ENCODE data around the gene COLEC11. TPM values are rescaled to one million over a fixed set of nuclear protein-coding genes. Genes with fewer than 3 reads are reported as not detected.

The COLEC11 gene
- polyA plus RNA-seq, 1 experiment = 0.15 TPM

- ChIA-PET CTCF (no interaction called here), POLR2A (no interaction called here)
- H3K27me3 ChIP-seq (ENCODE audit: control insufficient read depth, insufficient read depth, low read length) = no peaks in the 10 kb centered on the region; the same call in 1 of the 2 replicates
- no peak for DNase-seq (ENCODE audit: low read depth)
- TF ChIP-seq CTCF (IDR thresholded peaks at IDR 0.05; ENCODE audit: insufficient read depth, low read depth, low read length) = no peak
- H3K36me3 ChIP-seq (ENCODE audit: control insufficient read depth, insufficient read depth, low read length) = no peaks in the 10 kb centered on the region
- no peak overlapping the region for H3K4me3 ChIP-seq (ENCODE audit: low read depth, low read length)
Observed at GRCh38 chr2:3669656-3670055, 74.7 kb downstream of the COLEC11 start.

DNA sequence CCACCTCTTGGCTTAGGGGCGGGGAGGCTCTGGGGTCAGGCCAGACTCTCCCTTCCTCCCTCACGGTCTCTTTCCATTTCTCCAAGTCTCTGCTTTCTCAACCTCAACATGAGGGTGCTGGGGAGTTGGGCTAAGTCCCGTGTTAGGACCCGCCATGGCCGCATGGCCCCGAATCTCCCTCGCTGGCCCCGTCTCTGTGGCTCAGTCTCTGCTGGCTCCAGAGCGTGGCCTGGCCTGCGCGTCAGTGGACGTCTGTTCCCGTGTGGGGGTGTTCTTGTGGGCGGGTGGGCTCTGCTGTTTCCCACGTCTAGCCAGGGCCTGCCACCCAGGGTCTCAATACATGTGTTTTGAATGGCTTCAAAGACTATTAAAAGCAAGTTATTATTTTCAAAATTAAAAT lies 75.5 kb downstream of the COLEC11 start:
- Histone ChIP-seq H3K4me3 (ENCODE audit: low read depth, low read length) (no peak overlapping the region), H3K27me3 (ENCODE audit: control insufficient read depth, insufficient read depth, low read length) (no peaks in the 10 kb centered on the region), H3K36me3 (ENCODE audit: control insufficient read depth, insufficient read depth, low read length) (no peaks in the 10 kb centered on the region)
- no peak for DNase-seq (ENCODE audit: low read depth)
- no peak for TF ChIP-seq CTCF (IDR thresholded peaks at IDR 0.05; ENCODE audit: insufficient read depth, low read depth, low read length)
- POLR2A ChIA-PET = no interaction called here
- CTCF ChIA-PET = no interaction called here

DNA sequence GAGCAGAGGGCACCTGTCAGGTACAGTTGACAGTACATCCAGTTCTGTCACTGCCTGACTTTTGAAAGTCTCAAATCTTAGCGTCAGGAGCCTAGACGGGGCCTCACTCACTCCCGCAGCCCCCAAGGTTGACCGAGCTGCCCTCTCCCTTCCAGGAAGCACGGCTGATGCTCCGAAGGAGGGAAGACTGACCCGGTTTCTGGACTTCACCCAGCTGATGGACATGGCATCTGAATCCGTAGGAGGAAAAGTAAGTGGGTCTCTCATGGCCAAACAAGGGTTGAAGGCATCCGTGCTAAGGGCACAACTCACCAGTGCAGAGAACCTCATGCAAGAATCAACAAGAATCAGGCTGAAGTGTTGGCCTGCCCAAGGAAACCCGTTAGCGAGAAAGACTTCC lies 76.0 kb downstream of the COLEC11 start:
- Histone ChIP-seq H3K4me3 (ENCODE audit: low read depth, low read length) (no peak overlapping the region), H3K36me3 (ENCODE audit: control insufficient read depth, insufficient read depth, low read length) (no peaks in the 10 kb centered on the region), H3K27me3 (ENCODE audit: control insufficient read depth, insufficient read depth, low read length) (no peaks in the 10 kb centered on the region)
- ChIA-PET POLR2A (no interaction called here), CTCF (no interaction called here)
- DNase-seq (ENCODE audit: low read depth) = no peak
- no peak for TF ChIP-seq CTCF (IDR thresholded peaks at IDR 0.05; ENCODE audit: insufficient read depth, low read depth, low read length)

GRCh38 chr2:3672861-3673678 lies 78.2 kb downstream of the COLEC11 start:
- ChIA-PET POLR2A (no interaction called here), CTCF (no interaction called here)
- Histone ChIP-seq H3K4me3 (ENCODE audit: low read depth, low read length) (no peak overlapping the region), H3K27me3 (ENCODE audit: control insufficient read depth, insufficient read depth, low read length) (no peaks in the 10 kb centered on the region), H3K36me3 (ENCODE audit: control insufficient read depth, insufficient read depth, low read length) (no peaks in the 10 kb centered on the region)
- no peak for TF ChIP-seq CTCF (IDR thresholded peaks at IDR 0.05; ENCODE audit: insufficient read depth, low read depth, low read length)
- no peak for DNase-seq (ENCODE audit: low read depth)

GRCh38 chr2:3674066-3674845 lies 79.3 kb downstream of the COLEC11 start:
- CTCF ChIA-PET = no interaction called here
- TF ChIP-seq CTCF (IDR thresholded peaks at IDR 0.05; ENCODE audit: insufficient read depth, low read depth, low read length) = no peak
- H3K27me3 ChIP-seq (ENCODE audit: control insufficient read depth, insufficient read depth, low read length) = no peaks in the 10 kb centered on the region
- DNase-seq (ENCODE audit: low read depth) = no peak
- H3K4me3 ChIP-seq (ENCODE audit: low read depth, low read length) = no peak overlapping the region
- no peaks in the 10 kb centered on the region for H3K36me3 ChIP-seq (ENCODE audit: control insufficient read depth, insufficient read depth, low read length)
- POLR2A ChIA-PET = no interaction called here

Data from BJ (cell line).